GM03348 (cell line): ENCODE measurements around the gene PEAK1.

Experiments used
- DNase-seq: peaks from one replicate; pipeline ENCODE4 v3.0.0; 2012; ENCODE audit warnings: low spot score

The PEAK1 gene

GRCh38 chr15:77419836-77420609, at the start of gene PEAK1:
Gene PEAK1 (minus strand): TSS chr15:77420104. CDS start chr15:77181926, 238,178 bp downstream.
- peak; percentile 98 for DNase-seq

GRCh38 chr15:77468896-77469295, 49.0 kb upstream of the PEAK1 start:
- DNase-seq = no peak

- DNase-seq = no peak
Observed at GRCh38 chr15:77466521-77466920, 46.6 kb upstream of the PEAK1 start.

- DNase-seq = no peak
Observed at GRCh38 chr15:77464129-77464865, 44.4 kb upstream of the PEAK1 start.

GRCh38 chr15:77461486-77461885, 41.6 kb upstream of the PEAK1 start:
- DNase-seq = peak; percentile 32

- no peak for DNase-seq
Observed at GRCh38 chr15:77459031-77459430, 39.1 kb upstream of the PEAK1 start.

- DNase-seq = peak; percentile 32
Observed at GRCh38 chr15:77457905-77458265, 38.0 kb upstream of the PEAK1 start.

- no peak for DNase-seq
Observed at GRCh38 chr15:77457191-77457904, 37.4 kb upstream of the PEAK1 start.

- DNase-seq = no peak
Observed at GRCh38 chr15:77456746-77457145, 36.8 kb upstream of the PEAK1 start.

- peak; percentile 35 for DNase-seq
Observed at GRCh38 chr15:77455696-77456321, 35.9 kb upstream of the PEAK1 start.

- DNase-seq = no peak
Observed at GRCh38 chr15:77454951-77455350, 35.0 kb upstream of the PEAK1 start.

GRCh38 chr15:77454265-77454664, 34.4 kb upstream of the PEAK1 start:
- DNase-seq = no peak

- DNase-seq = no peak
Observed at GRCh38 chr15:77446840-77447390, 27.0 kb upstream of the PEAK1 start.

GRCh38 chr15:77440378-77440999, 20.6 kb upstream of the PEAK1 start:
- peak; percentile 35 for DNase-seq

GRCh38 chr15:77437264-77437663, 17.4 kb upstream of the PEAK1 start:
- DNase-seq = no peak

- DNase-seq = no peak
Observed at GRCh38 chr15:77436822-77437221, 16.9 kb upstream of the PEAK1 start.

GRCh38 chr15:77430652-77431051, 10.7 kb upstream of the PEAK1 start:
- DNase-seq = no peak

- no peak for DNase-seq
Observed at GRCh38 chr15:77430213-77430612, 10.3 kb upstream of the PEAK1 start.

GRCh38 chr15:77426871-77427270, 7.0 kb upstream of the PEAK1 start:
- no peak for DNase-seq

- no peak for DNase-seq
Observed at GRCh38 chr15:77426377-77426776, 6.5 kb upstream of the PEAK1 start.

- no peak for DNase-seq
Observed at GRCh38 chr15:77425104-77425503, 5.2 kb upstream of the PEAK1 start.

GRCh38 chr15:77421370-77421700, 1.4 kb upstream of the PEAK1 start:
- no peak for DNase-seq
